Measurements from ENCODE around the gene IL17RB. TPM values are rescaled to one million over a fixed set of nuclear protein-coding genes. Genes with fewer than 3 reads are reported as not detected.
A peak's percentile ranks its signal among the peaks of the same experiment; 100 is the strongest.

The IL17RB gene
- total RNA-seq, 1 experiment from 2014 or later = 0.19 TPM

GRCh38 chr3:53880396-53881345 lies 34.3 kb downstream of the IL17RB start:
- no TSS peak for BruUV-seq (replicated peaks)
- TF ChIP-seq, protein P1, sequence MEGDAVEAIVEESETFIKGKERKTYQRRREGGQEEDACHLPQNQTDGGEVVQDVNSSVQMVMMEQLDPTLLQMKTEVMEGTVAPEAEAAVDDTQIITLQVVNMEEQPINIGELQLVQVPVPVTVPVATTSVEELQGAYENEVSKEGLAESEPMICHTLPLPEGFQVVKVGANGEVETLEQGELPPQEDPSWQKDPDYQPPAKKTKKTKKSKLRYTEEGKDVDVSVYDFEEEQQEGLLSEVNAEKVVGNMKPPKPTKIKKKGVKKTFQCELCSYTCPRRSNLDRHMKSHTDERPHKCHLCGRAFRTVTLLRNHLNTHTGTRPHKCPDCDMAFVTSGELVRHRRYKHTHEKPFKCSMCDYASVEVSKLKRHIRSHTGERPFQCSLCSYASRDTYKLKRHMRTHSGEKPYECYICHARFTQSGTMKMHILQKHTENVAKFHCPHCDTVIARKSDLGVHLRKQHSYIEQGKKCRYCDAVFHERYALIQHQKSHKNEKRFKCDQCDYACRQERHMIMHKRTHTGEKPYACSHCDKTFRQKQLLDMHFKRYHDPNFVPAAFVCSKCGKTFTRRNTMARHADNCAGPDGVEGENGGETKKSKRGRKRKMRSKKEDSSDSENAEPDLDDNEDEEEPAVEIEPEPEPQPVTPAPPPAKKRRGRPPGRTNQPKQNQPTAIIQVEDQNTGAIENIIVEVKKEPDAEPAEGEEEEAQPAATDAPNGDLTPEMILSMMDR (IDR thresholded peaks at IDR 0.05; ENCODE audit: unreplicated experiment) = no peak
- H3K4me3 Mint-ChIP-seq (ENCODE audit: unreplicated experiment) = peak overlapping the region; percentile 100
- ChIA-PET POLR2A (interaction anchor here (0.6 to 4.3 kb wide), 5 partner anchors 9 to 644 kb away, joined by 3 to 40 read pairs (median 3); partner anchors contain the start of genes DCP1A and SELENOK), CTCF (interaction anchor here (0.7 to 1.0 kb wide), 3 partner anchors 9 to 170 kb away, joined by 3 read pairs; no protein-coding TSS in a partner anchor)
- H3K9me3 Mint-ChIP-seq (ENCODE audit: unreplicated experiment) = no peaks in the 10 kb centered on the region
- H3K4me1 Mint-ChIP-seq (ENCODE audit: insufficient read depth, unreplicated experiment) = peaks cover 18% of the 10 kb centered on the region
- peaks cover 49% of the 10 kb centered on the region for H3K36me3 Mint-ChIP-seq (ENCODE audit: insufficient read depth, unreplicated experiment)
- no peaks in the 10 kb centered on the region for H3K27me3 Mint-ChIP-seq (ENCODE audit: insufficient read depth, unreplicated experiment)
- peak overlapping the region; percentile 94 for H3K27ac Mint-ChIP-seq (ENCODE audit: low read depth, unreplicated experiment)
- DNase-seq (ENCODE audit: unreplicated experiment) = no peak
- intact Hi-C loops (cut with micrococcal nuclease) = no loop called here

- TF ChIP-seq, protein P1 (IDR thresholded peaks at IDR 0.05; ENCODE audit: unreplicated experiment) = no peak
- intact Hi-C loops (cut with micrococcal nuclease) = no loop called here
- ChIA-PET CTCF (interaction anchor here (1.4 kb wide), 1 partner anchor 9 kb away, joined by 5 read pairs; no protein-coding TSS in a partner anchor), POLR2A (interaction anchor here (0.6 to 4.3 kb wide), 4 partner anchors 9 to 534 kb away, joined by 3 to 40 read pairs (median 3); partner anchors contain the start of genes DCP1A and SELENOK)
- Mint-ChIP-seq H3K27ac (ENCODE audit: low read depth, unreplicated experiment) (peak within 1 kb of the TSS; percentile 94), H3K4me1 (ENCODE audit: insufficient read depth, unreplicated experiment) (peaks cover 18% of the 10 kb centered on the region), H3K9me3 (ENCODE audit: unreplicated experiment) (no peaks in the 10 kb centered on the region), H3K36me3 (ENCODE audit: insufficient read depth, unreplicated experiment) (peaks cover 51% of the 10 kb centered on the region), H3K4me3 (ENCODE audit: unreplicated experiment) (peak within 1 kb of the TSS; percentile 100), H3K27me3 (ENCODE audit: insufficient read depth, unreplicated experiment) (no peaks in the 10 kb centered on the region)
- TSS peak; percentile 25 for BruUV-seq (replicated peaks)
- peak; percentile 67 for DNase-seq (ENCODE audit: unreplicated experiment)
These were observed 35.6 kb downstream of the IL17RB start, which contains the start of gene ACTR8 for GRCh38 chr3:53881691-53882593. ACTR8 (minus strand) TSS chr3:53882152; CDS start chr3:53882101, 51 bp downstream.

DNA sequence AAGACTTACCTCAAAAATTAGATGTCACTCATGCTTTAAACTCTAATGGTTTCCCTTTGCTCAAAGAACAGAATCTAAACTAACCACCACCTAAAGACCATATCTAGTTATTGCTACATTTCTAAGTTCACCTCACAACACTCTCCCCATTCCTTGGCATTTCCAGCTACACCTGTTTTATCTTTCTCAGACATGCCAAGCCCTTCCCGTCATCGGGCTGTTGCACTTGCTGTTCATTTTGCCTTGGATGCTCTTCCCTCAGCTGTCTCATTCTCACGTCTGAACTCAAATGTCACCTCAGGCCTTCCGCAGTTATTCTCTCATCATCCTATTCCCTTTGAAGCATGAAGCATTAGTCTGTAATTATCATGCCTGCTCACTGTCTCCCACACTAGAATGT lies 36.6 kb downstream of the IL17RB start:
- H3K27ac Mint-ChIP-seq (ENCODE audit: low read depth, unreplicated experiment) = peak overlapping the region; percentile 94
- ChIA-PET POLR2A (interaction anchor here (4.3 kb wide), 1 partner anchor 8 kb away, joined by 40 read pairs; the partner anchor contains the start of gene SELENOK), CTCF (interaction anchor here (0.9 to 1.7 kb wide), 3 partner anchors 8 to 583 kb away, joined by 3 to 5 read pairs (median 3); no protein-coding TSS in a partner anchor)
- TF ChIP-seq, protein P1 (IDR thresholded peaks at IDR 0.05; ENCODE audit: unreplicated experiment) = no peak
- intact Hi-C loops (cut with micrococcal nuclease) = no loop called here
- DNase-seq (ENCODE audit: unreplicated experiment) = no peak
- H3K9me3 Mint-ChIP-seq (ENCODE audit: unreplicated experiment) = no peaks in the 10 kb centered on the region
- peaks cover 18% of the 10 kb centered on the region for H3K4me1 Mint-ChIP-seq (ENCODE audit: insufficient read depth, unreplicated experiment)
- BruUV-seq (replicated peaks) = no TSS peak
- H3K4me3 Mint-ChIP-seq (ENCODE audit: unreplicated experiment) = peak overlapping the region; percentile 100
- H3K27me3 Mint-ChIP-seq (ENCODE audit: insufficient read depth, unreplicated experiment) = no peaks in the 10 kb centered on the region
- peaks cover 51% of the 10 kb centered on the region for H3K36me3 Mint-ChIP-seq (ENCODE audit: insufficient read depth, unreplicated experiment)
